Measurements from ENCODE around the gene RPS3A. TPM values are rescaled to one million over a fixed set of nuclear protein-coding genes. Genes with fewer than 3 reads are reported as not detected.

Gene RPS3A
- total RNA-seq, 1 donor from 2014 or later, result 944 TPM

Other genes starting within 250 kb of the RPS3A start
- 17.9 TPM for gene LRBA, start 84.3 kb upstream of the RPS3A start, total RNA-seq
- not detected for gene PRSS48, start 177.5 kb downstream of the RPS3A start, total RNA-seq
- gene SH3D19, start 226.0 kb downstream of the RPS3A start, total RNA-seq, result 96.7 TPM